GM18517 (cell line): ENCODE data around the gene BSN.

Experiments
- ATAC-seq: cut with Tn5 transposase; IDR thresholded peaks from one replicate; pipeline ENCODE4 v1.9.1; 2021; ENCODE audit warnings: mild to moderate bottlenecking, moderate library complexity; ENCODE audit not compliant: unreplicated experiment

Gene BSN

DNA sequence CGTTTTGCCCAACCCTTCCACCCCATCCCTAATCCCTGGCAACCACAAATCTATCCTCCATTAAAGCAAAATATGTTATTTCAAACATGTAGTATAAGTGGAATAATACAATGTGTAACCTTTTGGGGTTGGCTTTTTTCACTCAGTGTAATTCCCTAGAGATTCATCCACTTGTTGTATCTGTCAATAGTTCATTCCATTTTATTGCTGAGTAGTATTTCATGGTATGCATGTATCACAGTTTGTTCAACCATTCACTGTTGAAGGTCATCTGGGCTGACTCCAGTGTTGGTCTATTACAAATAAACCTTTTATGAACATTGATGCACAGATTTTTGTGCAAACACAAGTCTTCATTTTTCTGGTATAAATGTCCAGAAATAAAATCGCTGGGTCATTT, 38.8 kb downstream of the BSN start:
- ATAC-seq = no peak

GRCh38 chr3:49600781-49601180, 46.5 kb downstream of the BSN start:
- ATAC-seq = no peak

- no peak for ATAC-seq
These were observed 47.2 kb downstream of the BSN start for GRCh38 chr3:49601358-49602048.

GRCh38 chr3:49602049-49602554, 47.8 kb downstream of the BSN start:
- ATAC-seq = no peak

DNA sequence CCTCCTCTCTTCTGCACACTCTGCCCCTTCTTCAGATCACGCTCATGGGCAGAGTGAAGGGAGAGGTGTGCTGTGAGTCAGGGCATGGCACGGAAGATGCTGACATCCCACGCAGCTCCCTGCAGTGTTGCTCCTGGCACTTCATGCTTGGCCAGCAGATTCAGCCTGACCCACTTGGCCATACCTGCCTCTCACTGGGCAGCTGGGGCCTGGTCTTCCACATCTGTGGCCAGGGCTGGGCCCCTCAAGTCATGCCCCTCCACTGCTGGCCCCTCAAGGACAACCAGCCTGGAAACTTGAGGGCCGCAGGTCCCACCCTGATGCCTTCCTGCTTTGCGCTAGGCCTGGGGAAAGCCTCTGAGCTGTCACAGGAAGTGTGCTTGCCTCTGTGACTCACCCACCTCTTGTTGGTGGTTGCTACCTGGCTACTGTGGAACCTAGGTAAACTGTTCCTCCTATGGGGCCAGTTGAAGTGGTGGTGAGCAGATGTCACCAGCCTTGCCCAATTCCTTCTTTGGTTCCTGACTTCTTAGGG, 48.7 kb downstream of the BSN start:
- ATAC-seq = no peak

- no peak for ATAC-seq
These were observed 52.1 kb downstream of the BSN start for GRCh38 chr3:49606427-49606826.

DNA sequence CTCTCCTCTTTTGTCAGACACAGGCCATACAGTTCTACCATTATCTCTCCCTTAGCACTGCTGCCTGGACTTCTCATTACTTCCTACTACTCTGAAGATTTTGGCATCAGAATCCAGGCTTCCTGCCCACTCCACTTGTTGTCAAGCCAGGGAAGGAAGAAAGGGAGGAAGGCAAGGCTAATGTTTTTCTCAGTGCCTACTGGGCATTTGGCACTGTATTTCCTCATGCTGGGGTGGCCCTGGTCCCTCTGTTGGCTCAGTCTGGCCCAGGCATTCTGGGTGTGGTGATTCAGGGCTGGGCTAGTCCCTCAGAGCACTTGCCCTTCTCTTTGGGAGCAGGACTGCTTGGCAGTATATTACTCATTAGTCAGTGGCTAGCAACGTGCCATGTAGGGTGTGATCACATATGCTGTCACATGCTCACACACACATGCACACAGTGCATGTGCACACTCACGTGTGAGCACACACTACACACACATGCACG, 52.9 kb downstream of the BSN start:
- ATAC-seq = no peak

- ATAC-seq = no peak
These were observed 53.5 kb downstream of the BSN start for GRCh38 chr3:49607796-49608195.

GRCh38 chr3:49609314-49609713, 55.0 kb downstream of the BSN start:
- ATAC-seq = no peak

- no peak for ATAC-seq
These were observed 55.5 kb downstream of the BSN start for GRCh38 chr3:49609815-49610214.

DNA sequence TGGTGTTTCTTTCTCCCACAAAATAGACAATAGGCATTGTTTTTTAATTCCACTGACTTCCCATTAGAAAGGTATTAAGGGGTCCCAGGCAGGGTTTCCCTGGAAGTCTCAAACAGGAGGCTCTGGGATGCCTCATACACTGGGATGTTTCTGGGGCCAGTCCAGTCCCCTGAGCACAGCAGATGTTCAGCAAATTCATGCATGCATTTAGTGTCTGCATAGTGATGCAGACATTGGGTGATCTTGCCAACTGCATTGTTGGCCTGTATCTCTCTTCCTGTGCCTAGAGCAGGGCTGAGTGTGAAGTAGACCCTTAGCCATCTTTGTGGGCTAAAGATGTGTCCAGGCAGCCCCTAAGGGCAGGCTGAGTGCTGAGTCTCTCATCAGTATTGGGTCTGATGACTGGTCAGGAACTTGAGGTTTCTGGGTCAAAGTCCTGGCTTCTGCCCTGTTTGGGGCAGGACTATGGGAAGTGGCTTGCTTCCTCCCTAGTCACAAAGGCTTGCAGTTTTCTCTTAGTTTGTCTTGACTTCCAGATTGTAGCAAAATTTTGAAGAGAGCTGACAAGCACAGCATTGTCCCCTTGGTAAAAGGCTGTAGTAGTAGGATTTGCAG, 56.5 kb downstream of the BSN start:
- no peak for ATAC-seq

DNA sequence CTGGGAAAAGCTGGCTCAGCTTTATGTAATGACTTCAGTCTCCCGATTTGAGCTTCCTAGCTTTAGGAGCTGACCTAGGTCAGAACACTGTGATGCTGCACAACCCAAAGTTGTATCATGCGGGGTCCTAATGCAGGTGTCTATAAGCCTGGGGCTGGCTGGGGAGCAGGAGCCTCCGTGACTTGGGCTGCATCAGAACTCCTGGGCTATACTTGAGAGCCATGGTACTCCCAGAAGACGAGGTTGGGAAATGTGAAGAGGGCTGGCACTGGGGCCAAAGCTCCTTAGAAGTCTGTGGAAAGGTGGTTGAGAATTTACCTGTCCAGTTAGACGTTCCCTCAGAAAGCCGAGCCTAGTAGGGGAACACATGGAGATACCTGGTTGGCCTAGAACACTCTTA, 57.0 kb downstream of the BSN start:
- no peak for ATAC-seq

DNA sequence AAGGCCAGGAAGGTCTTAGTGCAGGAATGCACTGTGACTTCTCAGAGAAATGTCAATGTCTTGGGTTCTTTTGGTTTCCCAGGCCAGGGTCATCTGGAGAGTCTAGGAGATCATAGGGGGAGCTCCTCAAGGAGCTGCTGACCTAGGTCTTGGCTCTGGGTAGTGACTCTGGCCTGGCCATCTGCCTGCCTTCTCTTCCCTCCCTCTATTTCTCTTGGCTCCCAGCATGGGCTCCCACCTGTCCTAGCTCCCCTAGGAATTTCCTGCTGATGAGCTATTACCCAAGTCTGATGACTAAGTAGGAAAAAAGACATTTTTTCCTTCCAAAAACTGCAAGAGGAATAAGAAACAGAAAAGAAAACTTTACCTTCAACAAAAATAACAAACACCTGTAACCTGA, 57.4 kb downstream of the BSN start:
- no peak for ATAC-seq

- ATAC-seq = no peak
These were observed 60.7 kb downstream of the BSN start for GRCh38 chr3:49614936-49615335.

DNA sequence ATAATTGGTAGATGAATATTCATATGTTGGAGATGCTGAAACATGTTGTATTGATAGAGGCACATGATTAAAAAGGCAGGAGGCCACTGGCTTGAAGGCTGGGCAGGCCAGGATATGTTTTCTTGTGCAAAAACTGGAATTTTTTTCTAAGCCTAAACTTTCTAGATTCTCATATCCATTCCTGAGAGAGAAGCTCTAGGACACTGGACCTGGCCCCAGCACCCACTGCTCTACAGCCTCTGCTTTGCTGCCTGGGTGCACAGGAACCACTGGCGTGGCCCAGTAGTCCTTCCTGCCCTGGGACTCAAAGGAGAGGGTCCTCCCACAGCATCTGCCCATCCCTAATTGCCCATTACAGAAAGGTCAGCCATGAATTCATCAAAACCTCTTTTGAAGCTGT, 61.8 kb downstream of the BSN start:
- ATAC-seq = no peak

- ATAC-seq = no peak
These were observed 62.2 kb downstream of the BSN start for GRCh38 chr3:49616491-49616941.

- no peak for ATAC-seq
These were observed 63.2 kb downstream of the BSN start for GRCh38 chr3:49617390-49618013.

DNA sequence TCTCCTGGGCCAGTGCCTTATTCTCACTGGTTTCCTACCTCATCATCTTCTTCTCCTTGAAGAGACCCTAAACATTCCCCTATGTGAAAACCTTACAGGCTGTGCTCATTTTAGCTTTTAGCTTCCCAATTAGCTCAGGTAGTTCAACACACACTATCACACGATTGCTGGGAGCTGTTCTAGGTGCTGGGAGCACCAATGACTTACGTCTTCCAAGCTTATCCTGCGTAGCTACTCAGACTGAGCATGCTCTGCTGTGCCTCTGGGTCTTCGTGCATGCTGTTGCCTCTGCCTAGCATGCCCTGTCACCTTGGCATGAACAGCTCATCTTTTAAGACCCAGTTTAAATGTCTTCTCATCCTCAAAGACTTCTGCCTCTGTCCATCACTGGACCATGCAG, 64.1 kb downstream of the BSN start:
- no peak for ATAC-seq

DNA sequence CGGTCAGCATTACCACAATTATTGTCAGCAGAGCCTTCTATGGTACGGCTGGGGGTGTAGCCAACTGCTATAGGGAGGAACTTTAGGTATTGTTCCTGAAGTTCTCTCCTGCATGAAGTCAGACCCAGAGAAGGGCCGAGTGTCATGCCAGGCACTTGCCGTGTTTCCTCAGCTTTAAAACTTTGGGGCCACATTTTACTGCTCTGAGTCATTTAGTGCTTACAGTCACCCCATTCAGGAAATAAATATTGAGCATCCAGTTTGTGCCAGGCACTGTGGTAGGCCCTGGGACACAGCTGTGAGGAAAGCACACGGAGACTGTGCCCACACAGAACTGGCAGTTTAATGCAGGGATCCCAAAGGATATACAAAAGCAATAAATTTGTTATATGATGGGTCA, 65.4 kb downstream of the BSN start:
- no peak for ATAC-seq

- ATAC-seq = no peak
These were observed 66.5 kb downstream of the BSN start for GRCh38 chr3:49620728-49621127.

DNA sequence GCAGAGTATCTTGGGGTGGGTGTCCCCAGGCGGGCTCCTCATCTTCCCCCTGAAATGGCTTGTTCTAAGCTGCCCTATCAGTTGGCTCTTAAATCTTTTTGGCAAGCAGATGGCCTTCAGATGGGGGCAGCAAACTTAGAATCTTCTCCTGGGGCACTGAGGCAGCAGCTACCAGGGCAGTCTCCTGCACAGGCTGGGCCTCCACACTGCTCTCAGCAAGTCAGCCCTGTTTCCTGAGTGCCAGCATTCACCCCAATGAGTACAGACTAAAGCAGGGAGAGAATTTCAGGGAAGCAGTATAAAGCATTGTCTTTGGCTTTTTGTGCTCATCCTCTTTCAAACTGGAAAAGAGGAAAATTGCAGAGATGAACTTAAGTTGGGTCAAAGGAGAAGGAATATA, 68.8 kb downstream of the BSN start:
- no peak for ATAC-seq

DNA sequence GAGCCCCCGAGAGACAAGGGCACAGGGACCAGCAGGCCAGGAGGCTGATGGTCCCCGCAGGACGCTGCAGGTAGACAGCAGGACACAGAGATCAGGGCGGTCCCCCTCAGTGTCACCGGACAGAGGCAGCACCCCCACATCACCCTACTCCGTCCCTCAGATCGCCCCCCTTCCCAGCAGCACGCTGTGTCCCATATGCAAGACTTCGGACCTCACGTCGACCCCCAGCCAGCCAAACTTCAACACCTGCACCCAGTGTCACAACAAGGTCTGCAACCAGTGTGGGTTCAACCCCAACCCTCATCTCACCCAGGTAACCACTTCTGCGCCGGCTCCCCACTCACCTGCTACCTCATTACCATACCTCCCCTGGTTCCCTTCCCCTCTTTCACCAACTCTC, 70.8 kb downstream of the BSN start:
- ATAC-seq = no peak
